WTC11 (cell line): ENCODE data around the gene OR1G1. TPM values are rescaled to one million over a fixed set of nuclear protein-coding genes. Genes with fewer than 3 reads are reported as not detected.
"Not testable (repeated sequence)": the region's sequence is repeated elsewhere in the genome, so short reads cannot be mapped to it uniquely, and the experiment has no call there.

Experiments
- ATAC-seq: fragments of 200-7000 bp; cut with Tn5 transposase; 2 replicates; pipeline ENCODE4 v1.10.0; 2021; ENCODE audit warnings: mild to moderate bottlenecking, moderate library complexity
- CTCF ChIA-PET: fragments of 300-600 bp; sonication (Branson Sonifier 250); formaldehyde crosslinking; loops from one replicate; lab custom pipeline; 2021; ENCODE audit warnings: antibody characterized with exemption; lab: Charles Lee
- POLR2A ChIA-PET: fragments of 350-600 bp; sonication (Branson Sonifier 250); formaldehyde crosslinking; loops from one replicate; lab custom pipeline; 2021; ENCODE audit warnings: antibody characterized with exemption; lab: Charles Lee
- DNase-seq: peaks from one replicate; pipeline ENCODE4 v3.0.0; 2021; ENCODE audit warnings: low spot score
- H3K27ac Mint-ChIP-seq: 2 replicates; pipeline ENCODE4 v1.8.0; 2021; ENCODE audit warnings: mixed read lengths
- H3K27me3 Mint-ChIP-seq: 2 replicates; pipeline ENCODE4 v1.8.0; 2021; ENCODE audit warnings: low read depth, mild to moderate bottlenecking, moderate library complexity, mixed read lengths
- H3K36me3 Mint-ChIP-seq: 2 replicates; pipeline ENCODE4 v1.8.0; 2021; ENCODE audit warnings: mixed read lengths
- H3K4me1 Mint-ChIP-seq: 2 replicates; pipeline ENCODE4 v1.8.0; 2022; ENCODE audit warnings: mixed read lengths
- H3K4me3 Mint-ChIP-seq: 2 replicates; pipeline ENCODE4 v1.8.0; 2021; ENCODE audit warnings: mild to moderate bottlenecking, moderate library complexity, mixed read lengths
- H3K9me3 Mint-ChIP-seq: 2 replicates; pipeline ENCODE4 v1.8.0; 2021; ENCODE audit warnings: mixed read lengths
- JAZF1 ChIP-seq: fragments of 250-450 bp; sonication (Bioruptor Pico); IDR thresholded peaks from 2 replicates; pipeline ENCODE4 v1.9.0; 2021; ENCODE audit warnings: moderate library complexity, mild to moderate bottlenecking, inconsistent platforms
- NFATC4 ChIP-seq: fragments of 250-450 bp; sonication (Bioruptor Pico); IDR thresholded peaks from 2 replicates; pipeline ENCODE4 v1.9.0; 2021; ENCODE audit warnings: mild to moderate bottlenecking
- NR2C2 ChIP-seq: sonication (generic); formaldehyde crosslinking; IDR thresholded peaks from 2 replicates; pipeline ENCODE4 v1.8.0; 2022; ENCODE audit warnings: mild to moderate bottlenecking, missing genetic modification reagents
- TCF7 ChIP-seq: sonication (generic); formaldehyde crosslinking; IDR thresholded peaks from 2 replicates; pipeline ENCODE4 v1.8.0; 2022; ENCODE audit warnings: mild to moderate bottlenecking, low read depth, missing genetic modification reagents, moderate library complexity
- ZNF219 ChIP-seq: sonication (generic); formaldehyde crosslinking; IDR thresholded peaks from 2 replicates; pipeline ENCODE4 v1.8.0; 2023; ENCODE audit warnings: missing genetic modification reagents, mild to moderate bottlenecking, borderline replicate concordance
- ZNF416 ChIP-seq: fragments of 250-450 bp; sonication (Bioruptor Pico); IDR thresholded peaks from 2 replicates; pipeline ENCODE4 v1.9.0; 2021; ENCODE audit warnings: mild to moderate bottlenecking, inconsistent platforms
- total RNA-seq: library from RNA; stranded (reverse); gene quantifications from 3 replicates; pipeline ENCODE4 v1.2.3, GENCODE V29; 2021
- TF ChIP-seq, protein P1 (sequence below): sonication (generic); formaldehyde crosslinking; IDR thresholded peaks from 2 replicates; pipeline ENCODE4 v1.8.0; 2023; ENCODE audit warnings: mild to moderate bottlenecking, missing genetic modification reagents
- TF ChIP-seq, protein P2 (sequence below): fragments of 250-450 bp; sonication (Bioruptor Pico); IDR thresholded peaks from 2 replicates; pipeline ENCODE4 v1.9.0; 2021; ENCODE audit warnings: mild to moderate bottlenecking, borderline replicate concordance
- TF ChIP-seq, protein P3 (sequence below): sonication (generic); formaldehyde crosslinking; IDR thresholded peaks from 2 replicates; pipeline ENCODE4 v1.8.0; 2022; ENCODE audit warnings: missing genetic modification reagents
- TF ChIP-seq, protein P4 (sequence below): sonication (generic); formaldehyde crosslinking; IDR thresholded peaks from 2 replicates; pipeline ENCODE4 v1.8.1; 2022; ENCODE audit warnings: missing genetic modification reagents, borderline replicate concordance
- TF ChIP-seq, protein P5 (sequence below): fragments of 250-450 bp; sonication (Bioruptor Pico); IDR thresholded peaks from 2 replicates; pipeline ENCODE4 v1.9.0; 2021; ENCODE audit warnings: mild to moderate bottlenecking

Gene OR1G1
- total RNA-seq, 1 experiment from 2014 or later = not detected

DNA sequence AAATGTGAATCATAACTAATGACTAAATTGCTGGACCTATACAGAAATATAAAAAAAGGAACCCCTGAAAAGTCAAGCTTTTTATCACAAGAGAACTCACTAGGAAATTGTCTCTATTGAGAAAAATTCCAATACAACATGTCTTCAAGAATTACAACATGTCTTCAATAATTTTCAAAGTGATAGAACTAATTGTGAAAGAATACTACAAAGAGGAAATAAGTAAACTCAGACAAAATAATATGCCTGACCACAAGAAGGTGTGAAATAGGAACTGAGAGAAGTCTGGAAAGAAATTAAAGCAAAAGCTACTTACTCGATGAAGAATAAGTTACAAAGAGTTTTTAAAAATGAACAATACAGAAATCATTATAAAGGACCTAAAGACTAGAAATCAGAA is 29.9 kb upstream of the OR1G1 start:
- Mint-ChIP-seq H3K27ac (no peak overlapping the region), H3K9me3 (peaks cover 12% of the 10 kb centered on the region), H3K4me1 (peaks cover 15% of the 10 kb centered on the region), H3K27me3 (peaks cover 9% of the 10 kb centered on the region), H3K4me3 (no peak overlapping the region), H3K36me3 (peaks cover 9% of the 10 kb centered on the region; the same call in 1 of the 2 replicates)
- TF ChIP-seq, protein P1, sequence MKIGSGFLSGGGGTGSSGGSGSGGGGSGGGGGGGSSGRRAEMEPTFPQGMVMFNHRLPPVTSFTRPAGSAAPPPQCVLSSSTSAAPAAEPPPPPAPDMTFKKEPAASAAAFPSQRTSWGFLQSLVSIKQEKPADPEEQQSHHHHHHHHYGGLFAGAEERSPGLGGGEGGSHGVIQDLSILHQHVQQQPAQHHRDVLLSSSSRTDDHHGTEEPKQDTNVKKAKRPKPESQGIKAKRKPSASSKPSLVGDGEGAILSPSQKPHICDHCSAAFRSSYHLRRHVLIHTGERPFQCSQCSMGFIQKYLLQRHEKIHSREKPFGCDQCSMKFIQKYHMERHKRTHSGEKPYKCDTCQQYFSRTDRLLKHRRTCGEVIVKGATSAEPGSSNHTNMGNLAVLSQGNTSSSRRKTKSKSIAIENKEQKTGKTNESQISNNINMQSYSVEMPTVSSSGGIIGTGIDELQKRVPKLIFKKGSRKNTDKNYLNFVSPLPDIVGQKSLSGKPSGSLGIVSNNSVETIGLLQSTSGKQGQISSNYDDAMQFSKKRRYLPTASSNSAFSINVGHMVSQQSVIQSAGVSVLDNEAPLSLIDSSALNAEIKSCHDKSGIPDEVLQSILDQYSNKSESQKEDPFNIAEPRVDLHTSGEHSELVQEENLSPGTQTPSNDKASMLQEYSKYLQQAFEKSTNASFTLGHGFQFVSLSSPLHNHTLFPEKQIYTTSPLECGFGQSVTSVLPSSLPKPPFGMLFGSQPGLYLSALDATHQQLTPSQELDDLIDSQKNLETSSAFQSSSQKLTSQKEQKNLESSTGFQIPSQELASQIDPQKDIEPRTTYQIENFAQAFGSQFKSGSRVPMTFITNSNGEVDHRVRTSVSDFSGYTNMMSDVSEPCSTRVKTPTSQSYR (CRISPR knock-in tag) = no peak
- TF ChIP-seq, protein P2, sequence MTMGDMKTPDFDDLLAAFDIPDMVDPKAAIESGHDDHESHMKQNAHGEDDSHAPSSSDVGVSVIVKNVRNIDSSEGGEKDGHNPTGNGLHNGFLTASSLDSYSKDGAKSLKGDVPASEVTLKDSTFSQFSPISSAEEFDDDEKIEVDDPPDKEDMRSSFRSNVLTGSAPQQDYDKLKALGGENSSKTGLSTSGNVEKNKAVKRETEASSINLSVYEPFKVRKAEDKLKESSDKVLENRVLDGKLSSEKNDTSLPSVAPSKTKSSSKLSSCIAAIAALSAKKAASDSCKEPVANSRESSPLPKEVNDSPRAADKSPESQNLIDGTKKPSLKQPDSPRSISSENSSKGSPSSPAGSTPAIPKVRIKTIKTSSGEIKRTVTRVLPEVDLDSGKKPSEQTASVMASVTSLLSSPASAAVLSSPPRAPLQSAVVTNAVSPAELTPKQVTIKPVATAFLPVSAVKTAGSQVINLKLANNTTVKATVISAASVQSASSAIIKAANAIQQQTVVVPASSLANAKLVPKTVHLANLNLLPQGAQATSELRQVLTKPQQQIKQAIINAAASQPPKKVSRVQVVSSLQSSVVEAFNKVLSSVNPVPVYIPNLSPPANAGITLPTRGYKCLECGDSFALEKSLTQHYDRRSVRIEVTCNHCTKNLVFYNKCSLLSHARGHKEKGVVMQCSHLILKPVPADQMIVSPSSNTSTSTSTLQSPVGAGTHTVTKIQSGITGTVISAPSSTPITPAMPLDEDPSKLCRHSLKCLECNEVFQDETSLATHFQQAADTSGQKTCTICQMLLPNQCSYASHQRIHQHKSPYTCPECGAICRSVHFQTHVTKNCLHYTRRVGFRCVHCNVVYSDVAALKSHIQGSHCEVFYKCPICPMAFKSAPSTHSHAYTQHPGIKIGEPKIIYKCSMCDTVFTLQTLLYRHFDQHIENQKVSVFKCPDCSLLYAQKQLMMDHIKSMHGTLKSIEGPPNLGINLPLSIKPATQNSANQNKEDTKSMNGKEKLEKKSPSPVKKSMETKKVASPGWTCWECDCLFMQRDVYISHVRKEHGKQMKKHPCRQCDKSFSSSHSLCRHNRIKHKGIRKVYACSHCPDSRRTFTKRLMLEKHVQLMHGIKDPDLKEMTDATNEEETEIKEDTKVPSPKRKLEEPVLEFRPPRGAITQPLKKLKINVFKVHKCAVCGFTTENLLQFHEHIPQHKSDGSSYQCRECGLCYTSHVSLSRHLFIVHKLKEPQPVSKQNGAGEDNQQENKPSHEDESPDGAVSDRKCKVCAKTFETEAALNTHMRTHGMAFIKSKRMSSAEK = no peak
- TF ChIP-seq, protein P3, sequence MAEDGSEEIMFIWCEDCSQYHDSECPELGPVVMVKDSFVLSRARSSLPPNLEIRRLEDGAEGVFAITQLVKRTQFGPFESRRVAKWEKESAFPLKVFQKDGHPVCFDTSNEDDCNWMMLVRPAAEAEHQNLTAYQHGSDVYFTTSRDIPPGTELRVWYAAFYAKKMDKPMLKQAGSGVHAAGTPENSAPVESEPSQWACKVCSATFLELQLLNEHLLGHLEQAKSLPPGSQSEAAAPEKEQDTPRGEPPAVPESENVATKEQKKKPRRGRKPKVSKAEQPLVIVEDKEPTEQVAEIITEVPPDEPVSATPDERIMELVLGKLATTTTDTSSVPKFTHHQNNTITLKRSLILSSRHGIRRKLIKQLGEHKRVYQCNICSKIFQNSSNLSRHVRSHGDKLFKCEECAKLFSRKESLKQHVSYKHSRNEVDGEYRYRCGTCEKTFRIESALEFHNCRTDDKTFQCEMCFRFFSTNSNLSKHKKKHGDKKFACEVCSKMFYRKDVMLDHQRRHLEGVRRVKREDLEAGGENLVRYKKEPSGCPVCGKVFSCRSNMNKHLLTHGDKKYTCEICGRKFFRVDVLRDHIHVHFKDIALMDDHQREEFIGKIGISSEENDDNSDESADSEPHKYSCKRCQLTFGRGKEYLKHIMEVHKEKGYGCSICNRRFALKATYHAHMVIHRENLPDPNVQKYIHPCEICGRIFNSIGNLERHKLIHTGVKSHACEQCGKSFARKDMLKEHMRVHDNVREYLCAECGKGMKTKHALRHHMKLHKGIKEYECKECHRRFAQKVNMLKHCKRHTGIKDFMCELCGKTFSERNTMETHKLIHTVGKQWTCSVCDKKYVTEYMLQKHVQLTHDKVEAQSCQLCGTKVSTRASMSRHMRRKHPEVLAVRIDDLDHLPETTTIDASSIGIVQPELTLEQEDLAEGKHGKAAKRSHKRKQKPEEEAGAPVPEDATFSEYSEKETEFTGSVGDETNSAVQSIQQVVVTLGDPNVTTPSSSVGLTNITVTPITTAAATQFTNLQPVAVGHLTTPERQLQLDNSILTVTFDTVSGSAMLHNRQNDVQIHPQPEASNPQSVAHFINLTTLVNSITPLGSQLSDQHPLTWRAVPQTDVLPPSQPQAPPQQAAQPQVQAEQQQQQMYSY = no peak
- TF ChIP-seq TCF7 (CRISPR knock-in tag) (no peak), ZNF219 (no peak), NFATC4 (CRISPR knock-in tag) (no peak), NR2C2 (CRISPR knock-in tag) (no peak), ZNF416 (CRISPR knock-in tag) (no peak), JAZF1 (no peak)
- TF ChIP-seq, protein P4, sequence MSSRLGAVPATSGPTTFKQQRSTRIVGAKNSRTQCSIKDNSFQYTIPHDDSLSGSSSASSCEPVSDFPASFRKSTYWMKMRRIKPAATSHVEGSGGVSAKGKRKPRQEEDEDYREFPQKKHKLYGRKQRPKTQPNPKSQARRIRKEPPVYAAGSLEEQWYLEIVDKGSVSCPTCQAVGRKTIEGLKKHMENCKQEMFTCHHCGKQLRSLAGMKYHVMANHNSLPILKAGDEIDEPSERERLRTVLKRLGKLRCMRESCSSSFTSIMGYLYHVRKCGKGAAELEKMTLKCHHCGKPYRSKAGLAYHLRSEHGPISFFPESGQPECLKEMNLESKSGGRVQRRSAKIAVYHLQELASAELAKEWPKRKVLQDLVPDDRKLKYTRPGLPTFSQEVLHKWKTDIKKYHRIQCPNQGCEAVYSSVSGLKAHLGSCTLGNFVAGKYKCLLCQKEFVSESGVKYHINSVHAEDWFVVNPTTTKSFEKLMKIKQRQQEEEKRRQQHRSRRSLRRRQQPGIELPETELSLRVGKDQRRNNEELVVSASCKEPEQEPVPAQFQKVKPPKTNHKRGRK (CRISPR knock-in tag) = no peak
- TF ChIP-seq, protein P5, sequence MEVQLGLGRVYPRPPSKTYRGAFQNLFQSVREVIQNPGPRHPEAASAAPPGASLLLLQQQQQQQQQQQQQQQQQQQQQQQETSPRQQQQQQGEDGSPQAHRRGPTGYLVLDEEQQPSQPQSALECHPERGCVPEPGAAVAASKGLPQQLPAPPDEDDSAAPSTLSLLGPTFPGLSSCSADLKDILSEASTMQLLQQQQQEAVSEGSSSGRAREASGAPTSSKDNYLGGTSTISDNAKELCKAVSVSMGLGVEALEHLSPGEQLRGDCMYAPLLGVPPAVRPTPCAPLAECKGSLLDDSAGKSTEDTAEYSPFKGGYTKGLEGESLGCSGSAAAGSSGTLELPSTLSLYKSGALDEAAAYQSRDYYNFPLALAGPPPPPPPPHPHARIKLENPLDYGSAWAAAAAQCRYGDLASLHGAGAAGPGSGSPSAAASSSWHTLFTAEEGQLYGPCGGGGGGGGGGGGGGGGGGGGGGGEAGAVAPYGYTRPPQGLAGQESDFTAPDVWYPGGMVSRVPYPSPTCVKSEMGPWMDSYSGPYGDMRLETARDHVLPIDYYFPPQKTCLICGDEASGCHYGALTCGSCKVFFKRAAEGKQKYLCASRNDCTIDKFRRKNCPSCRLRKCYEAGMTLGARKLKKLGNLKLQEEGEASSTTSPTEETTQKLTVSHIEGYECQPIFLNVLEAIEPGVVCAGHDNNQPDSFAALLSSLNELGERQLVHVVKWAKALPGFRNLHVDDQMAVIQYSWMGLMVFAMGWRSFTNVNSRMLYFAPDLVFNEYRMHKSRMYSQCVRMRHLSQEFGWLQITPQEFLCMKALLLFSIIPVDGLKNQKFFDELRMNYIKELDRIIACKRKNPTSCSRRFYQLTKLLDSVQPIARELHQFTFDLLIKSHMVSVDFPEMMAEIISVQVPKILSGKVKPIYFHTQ (CRISPR knock-in tag) = no peak
- ChIA-PET CTCF (no interaction called here), POLR2A (no interaction called here)
- DNase-seq (no peak), ATAC-seq (no peak)

DNA sequence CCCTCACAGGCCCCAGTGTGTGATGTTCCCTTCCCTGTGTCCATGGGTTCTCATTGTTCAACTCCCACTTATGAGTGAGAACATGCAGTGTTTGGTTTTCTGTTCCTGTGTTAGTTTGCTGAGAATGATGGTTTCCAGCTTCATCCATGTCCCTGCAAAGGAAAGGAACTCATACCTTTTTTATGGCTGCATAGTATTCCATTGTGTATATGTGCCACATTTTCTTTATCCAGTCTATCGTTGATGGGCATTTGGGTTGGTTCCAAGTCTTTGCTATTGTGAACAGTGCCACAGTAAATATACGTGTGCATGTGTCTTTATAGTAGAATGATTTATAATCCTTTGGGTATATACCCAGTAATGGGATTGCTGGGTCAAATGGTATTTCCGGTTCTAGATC is 10.1 kb upstream of the OR1G1 start:
- H3K36me3 Mint-ChIP-seq = peaks cover 12% of the 10 kb centered on the region; the same call in 1 of the 2 replicates
- POLR2A ChIA-PET, H3K27ac Mint-ChIP-seq, DNase-seq, H3K4me1 Mint-ChIP-seq, H3K27me3 Mint-ChIP-seq, ATAC-seq, CTCF ChIA-PET, H3K4me3 Mint-ChIP-seq: not testable (repeated sequence)
- peaks cover 24% of the 10 kb centered on the region for H3K9me3 Mint-ChIP-seq
